22Rv1 (cell line): ENCODE data around the gene HEY2.

Experiments used
- CTCF ChIP-seq: fragments of 450-650 bp; IDR thresholded peaks from 2 replicates; pipeline ENCODE4 v1.5.1; 2017; ENCODE audit warnings: mild to moderate bottlenecking
- ZFX ChIP-seq: fragments of 450-650 bp; IDR thresholded peaks from 2 replicates; pipeline ENCODE4 v1.6.1; 2017; ENCODE audit warnings: antibody characterized with exemption, borderline replicate concordance

GRCh38 chr6:125795301-125795700 lies 45.9 kb downstream of the HEY2 start:
- TF ChIP-seq CTCF (no peak), ZFX (no peak)
